ENCODE results near the gene TUSC2. TPM values are rescaled to one million over a fixed set of nuclear protein-coding genes. Genes with fewer than 3 reads are reported as not detected.

The TUSC2 gene
- total and polyA plus RNA-seq, 2 of the 8 experiments (the other 6 are each of a cell fraction or from before 2014, with no cell fraction given): 33.3 to 65.4 TPM

- H2BK20ac ChIP-seq (ENCODE audit: low read length): no peak overlapping the region
- H2AFZ ChIP-seq (ENCODE audit: low read length): peak overlapping the region; percentile 98
- H3K4me1 ChIP-seq (replicated peaks in 1 of 4; ENCODE audit: control insufficient read depth in 3 of 4, insufficient read depth in 4 of 4, low read length in 3 of 4): peaks cover 0 to 21% (median 13%) of the 10 kb centered on the region in 4 experiments; a peak in 6 of 7 replicates
- H3K23ac ChIP-seq (ENCODE audit: insufficient read length): no peak overlapping the region
- H3K18ac ChIP-seq (ENCODE audit: extremely low read depth, low read length): no peak overlapping the region
- no peak for DNase-seq (ENCODE audit: low read depth in 1 of 2, low spot score in 2 of 2)
- H4K20me1 ChIP-seq (replicated peaks in 1 of 2; ENCODE audit: control insufficient read depth in 1 of 2, insufficient read depth in 2 of 2, low read length in 2 of 2): peaks cover 9 to 24% of the 10 kb centered on the region in 2 experiments
- POLR2A ChIA-PET (ENCODE audit: partially characterized antibody): no interaction called here
- no peak overlapping the region for H3K27ac ChIP-seq (ENCODE audit: low read depth, low read length)
- H2BK120ac ChIP-seq (replicated peaks; ENCODE audit: low read depth, low read length): no peak overlapping the region
- no peak overlapping the region for H3K4ac ChIP-seq (replicated peaks; ENCODE audit: insufficient read length, low read depth, low read length)
- H3K36me3 ChIP-seq (ENCODE audit: control insufficient read depth in 2 of 4, insufficient read depth in 4 of 4, low read length in 3 of 4): peaks cover 0 to 7% (median 3%) of the 10 kb centered on the region in 4 experiments; a peak in 4 of 8 replicates
- H2BK15ac ChIP-seq (ENCODE audit: low read length): no peak overlapping the region
- H3K56ac ChIP-seq (replicated peaks; ENCODE audit: insufficient read length, low read depth, low read length): no peak overlapping the region
- peak overlapping the region; percentile 72 to 76 for H3K4me2 ChIP-seq (ENCODE audit: insufficient read depth in 1 of 2, low read depth in 2 of 2, low read length in 2 of 2)
- 0 out of 2 replicates have a peak, but pooled peaks have one; percentile 23 for TF ChIP-seq SP4 (IDR thresholded peaks at IDR 0.05; ENCODE audit: low read length)
- TF ChIP-seq KDM4A (IDR thresholded peaks at IDR 0.05; ENCODE audit: low read depth, low read length, severe bottlenecking): peak; percentile 64
- no peak for TF ChIP-seq SIN3A (conservative IDR thresholded peaks at IDR 0.05 in 1 of 2, IDR thresholded peaks at IDR 0.05 in 1 of 2; ENCODE audit: low read depth in 1 of 2, low read length in 2 of 2)
- H3K23me2 ChIP-seq (ENCODE audit: low read depth, low read length): peaks cover 15% of the 10 kb centered on the region; the same call in 1 of the 2 replicates
- peaks cover 0 to 26% of the 10 kb centered on the region in 2 experiments; a peak in 2 of 4 replicates for H3K79me2 ChIP-seq (ENCODE audit: control insufficient read depth in 1 of 2, insufficient read depth in 2 of 2, low read length in 2 of 2)
- no peak overlapping the region for H4K91ac ChIP-seq (replicated peaks; ENCODE audit: insufficient read length, low read length)
- no peak overlapping the region for H2AK5ac ChIP-seq (ENCODE audit: low read depth, low read length)
- no peak overlapping the region for H3K14ac ChIP-seq (ENCODE audit: insufficient read length)
- no peak for FAIRE-seq
- no peak overlapping the region for H2BK5ac ChIP-seq (ENCODE audit: low read depth, low read length)
- H3K27me3 ChIP-seq (replicated peaks in 1 of 4; ENCODE audit: control insufficient read depth in 3 of 4, extremely low read depth in 1 of 4, insufficient read depth in 3 of 4, low read length in 3 of 4): peaks cover 0 to 5% (median 2%) of the 10 kb centered on the region in 4 experiments; a peak in 3 of 7 replicates
- H4K8ac ChIP-seq (ENCODE audit: extremely low read depth, insufficient read depth, low read length): peak overlapping the region; percentile 71; the same call in 1 of the 2 replicates
- 23% methylated on average over 8 of the region's 8 CpGs; no CpG with 5 or more reads in 1 of the 2 experiments for WGBS, 2 experiments (ENCODE audit: extremely low coverage in 1 of 2, insufficient coverage in 1 of 2, insufficient read length in 1 of 2, insufficient replicate concordance in 2 of 2, low coverage in 1 of 2, low lambda C conversion rate in 2 of 2, missing lambda C conversion rate in 1 of 2)
- CTCF ChIA-PET (ENCODE audit: partially characterized antibody): interaction anchor here (0.7 to 5.0 kb wide), 2 partner anchors 11 to 88 kb away, joined by 3 to 49 read pairs; partner anchors contain the start of genes CYB561D2 and NPRL2
- peaks cover 16% of the 10 kb centered on the region for H3K79me1 ChIP-seq (ENCODE audit: low read depth, low read length)
- peak overlapping the region; percentile 46 to 75 (median 50); a peak in 7 of 8 replicates for H3K4me3 ChIP-seq (ENCODE audit: extremely low read depth in 1 of 4, insufficient read depth in 2 of 4, low read depth in 3 of 4, low read length in 4 of 4)
- no peak overlapping the region for H2BK12ac ChIP-seq (ENCODE audit: low read depth, low read length)
- H4K5ac ChIP-seq (ENCODE audit: insufficient read length, low read depth, low read length): no peak overlapping the region
- no peaks in the 10 kb centered on the region for H3K9me3 ChIP-seq (ENCODE audit: insufficient read depth in 2 of 2, low read depth in 1 of 2, low read length in 1 of 2)
- no peak overlapping the region for H3K9ac ChIP-seq (replicated peaks in 1 of 4; ENCODE audit: extremely low read depth in 1 of 4, low read depth in 3 of 4, low read length in 3 of 4)
Measured at GRCh38 chr3:50359760-50360110, 31.7 kb upstream of the TUSC2 start.
